Epidermal melanocyte (primary cell): Measurements from ENCODE around the gene TRPV5.

Source experiments
- DNase-seq: peaks from one replicate; pipeline ENCODE4 v3.0.0; 2011; ENCODE audit warnings: low spot score; ENCODE audit not compliant: insufficient read length

The TRPV5 gene

DNA sequence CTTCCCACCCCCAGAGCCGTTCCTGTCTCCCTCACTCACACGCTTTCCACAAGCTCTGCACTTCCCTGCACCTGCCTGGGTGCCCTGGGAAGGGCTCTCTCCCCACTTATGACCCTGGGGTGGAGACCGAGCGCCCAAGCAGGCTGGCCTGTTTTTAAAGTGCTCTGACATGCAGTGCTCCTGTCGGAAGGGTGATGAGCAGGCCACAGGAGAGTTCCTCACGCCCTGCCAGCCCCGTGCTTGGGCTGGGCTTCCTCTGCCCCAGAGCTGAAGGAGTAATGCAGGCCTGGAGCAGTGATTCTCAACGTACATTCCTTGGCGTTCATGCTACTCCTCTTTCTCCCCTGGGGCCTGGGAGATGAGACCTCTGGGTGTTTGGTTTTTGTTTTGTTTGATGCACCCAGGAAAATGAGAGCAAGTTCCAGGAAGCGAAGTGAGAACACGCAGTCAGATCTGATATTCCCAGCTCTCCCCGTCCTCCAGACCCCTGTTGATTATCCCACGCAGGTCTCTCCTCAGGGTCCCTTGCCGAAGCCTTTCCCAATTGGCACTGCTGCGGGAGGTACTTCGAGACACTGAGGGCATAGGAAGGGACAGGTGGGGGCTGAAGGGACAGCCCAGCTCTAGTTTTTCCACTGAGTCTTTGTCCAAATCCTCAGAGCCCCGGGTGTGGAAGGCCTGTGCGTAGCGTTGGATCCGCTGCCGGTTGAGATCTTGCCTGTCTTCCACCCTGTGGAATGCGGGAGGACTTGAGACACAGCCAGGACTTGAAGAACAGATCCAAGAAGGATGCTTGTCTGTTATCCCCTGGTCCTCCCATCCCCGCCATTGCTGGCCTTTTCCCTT is 62.1 kb downstream of the TRPV5 start:
- DNase-seq = no peak

DNA sequence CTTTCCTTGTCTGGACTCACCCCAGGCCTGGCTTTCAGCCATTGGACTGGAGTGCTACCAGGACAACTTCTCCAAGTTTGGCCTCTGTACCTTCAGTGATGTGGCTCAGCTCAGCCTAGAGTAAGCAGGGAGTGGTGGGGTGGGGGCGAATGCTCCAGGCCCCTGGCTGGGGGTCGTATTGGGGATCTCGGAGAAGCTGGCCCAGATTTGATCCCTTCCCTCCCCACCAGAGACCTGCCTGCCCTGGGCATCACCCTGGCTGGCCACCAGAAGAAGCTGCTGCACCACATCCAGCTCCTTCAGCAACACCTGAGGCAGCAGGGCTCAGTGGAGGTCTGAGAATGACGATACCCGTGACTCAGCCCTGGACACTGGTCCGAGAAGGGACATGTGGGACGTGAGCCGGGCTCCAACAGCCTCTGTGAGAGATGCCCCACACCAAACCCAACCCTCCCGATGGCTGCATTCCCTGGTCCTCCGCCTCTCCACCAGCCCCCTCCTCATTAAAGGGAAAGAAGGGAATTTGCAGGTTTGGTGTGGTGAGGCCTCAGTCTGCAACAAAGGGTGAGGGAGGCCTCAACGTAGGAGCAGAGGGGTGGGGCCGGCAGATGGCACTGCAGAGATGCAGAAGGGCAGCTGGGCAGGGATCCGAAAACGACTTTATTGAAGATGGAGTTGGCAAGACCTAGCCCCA is 62.8 kb downstream of the TRPV5 start:
- no peak for DNase-seq

DNA sequence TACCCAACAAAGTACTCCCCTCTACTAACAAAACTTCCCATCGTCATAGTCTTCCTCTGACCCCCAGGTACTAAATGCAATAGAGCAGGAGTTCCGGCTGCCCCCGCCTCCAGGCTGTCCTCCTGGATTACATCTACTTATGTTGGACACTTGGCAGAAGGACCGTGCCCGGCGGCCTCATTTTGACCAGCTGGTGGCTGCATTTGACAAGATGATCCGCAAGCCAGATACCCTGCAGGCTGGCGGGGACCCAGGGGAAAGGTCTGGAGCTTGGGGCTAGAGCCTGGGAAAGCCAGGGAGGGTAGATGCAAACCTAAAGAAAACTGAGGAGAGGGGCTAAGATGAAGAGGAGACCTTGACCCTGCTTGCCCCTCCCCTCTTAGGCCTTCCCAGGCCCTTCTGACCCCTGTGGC is 63.4 kb downstream of the TRPV5 start:
- DNase-seq = no peak

DNA sequence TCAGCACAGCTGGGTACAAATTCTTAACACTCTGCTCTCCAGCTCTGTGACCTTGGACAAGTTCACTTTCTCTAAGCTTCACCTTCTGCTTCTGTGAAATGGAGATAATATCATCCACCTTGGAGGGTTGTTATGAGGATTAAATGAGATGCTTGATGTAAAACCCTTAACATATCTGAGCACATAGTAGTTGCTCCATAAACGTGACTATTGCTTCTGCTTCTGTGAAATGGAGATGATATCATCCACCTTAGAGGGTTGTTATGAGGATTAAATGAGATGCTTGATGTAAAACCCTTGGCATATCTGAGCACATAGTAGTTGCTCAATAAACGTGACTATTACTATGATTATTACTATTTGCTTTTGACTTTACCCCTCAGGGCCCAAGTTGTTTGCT is 64.1 kb downstream of the TRPV5 start:
- DNase-seq = no peak

DNA sequence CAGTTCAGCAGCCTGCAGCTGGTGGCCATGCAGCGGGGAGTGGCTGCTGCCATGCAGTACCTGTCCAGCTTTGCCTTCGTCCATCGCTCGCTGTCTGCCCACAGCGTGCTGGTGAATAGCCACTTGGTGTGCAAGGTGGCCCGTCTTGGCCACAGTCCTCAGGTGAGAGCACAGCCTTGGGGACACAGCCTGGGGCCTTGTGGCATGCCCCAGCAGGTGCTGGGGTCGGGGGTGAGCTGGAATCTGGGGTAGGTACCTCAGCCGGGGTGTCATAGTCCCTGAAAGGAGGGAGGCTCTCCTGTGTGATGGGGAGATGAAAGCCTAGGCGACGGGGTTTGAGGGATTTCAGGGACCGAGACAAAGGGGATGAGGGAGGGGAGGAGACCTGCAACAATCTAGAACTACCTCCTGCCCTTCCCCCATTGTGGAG is 64.5 kb downstream of the TRPV5 start:
- DNase-seq = no peak

DNA sequence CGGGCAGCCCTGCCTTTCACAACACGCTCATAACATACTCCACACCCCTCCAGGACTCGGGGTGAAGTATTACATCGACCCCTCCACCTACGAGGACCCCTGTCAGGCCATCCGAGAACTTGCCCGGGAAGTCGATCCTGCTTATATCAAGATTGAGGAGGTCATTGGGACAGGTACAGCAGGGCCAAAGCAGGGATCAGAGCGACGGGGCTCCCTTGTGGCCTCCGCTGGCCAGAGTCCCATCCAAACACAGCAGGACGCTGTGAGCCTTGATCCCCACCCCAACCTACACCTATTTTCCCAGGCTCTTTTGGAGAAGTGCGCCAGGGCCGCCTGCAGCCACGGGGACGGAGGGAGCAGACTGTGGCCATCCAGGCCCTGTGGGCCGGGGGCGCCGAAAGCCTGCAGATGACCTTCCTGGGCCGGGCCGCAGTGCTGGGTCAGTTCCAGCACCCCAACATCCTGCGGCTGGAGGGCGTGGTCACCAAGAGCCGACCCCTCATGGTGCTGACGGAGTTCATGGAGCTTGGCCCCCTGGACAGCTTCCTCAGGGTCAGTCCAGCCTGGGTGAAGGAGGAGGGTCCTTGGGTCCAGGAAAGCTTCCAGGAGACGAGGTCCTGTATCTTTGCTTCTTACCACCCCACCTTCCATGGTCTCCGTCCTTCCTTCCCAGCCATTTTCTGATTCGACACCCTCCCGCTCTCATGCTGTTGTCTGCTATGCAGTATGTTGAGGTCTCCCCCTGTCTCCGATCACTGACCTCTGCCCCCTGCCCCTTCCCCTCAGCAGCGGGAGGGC is 65.2 kb downstream of the TRPV5 start:
- DNase-seq = no peak

DNA sequence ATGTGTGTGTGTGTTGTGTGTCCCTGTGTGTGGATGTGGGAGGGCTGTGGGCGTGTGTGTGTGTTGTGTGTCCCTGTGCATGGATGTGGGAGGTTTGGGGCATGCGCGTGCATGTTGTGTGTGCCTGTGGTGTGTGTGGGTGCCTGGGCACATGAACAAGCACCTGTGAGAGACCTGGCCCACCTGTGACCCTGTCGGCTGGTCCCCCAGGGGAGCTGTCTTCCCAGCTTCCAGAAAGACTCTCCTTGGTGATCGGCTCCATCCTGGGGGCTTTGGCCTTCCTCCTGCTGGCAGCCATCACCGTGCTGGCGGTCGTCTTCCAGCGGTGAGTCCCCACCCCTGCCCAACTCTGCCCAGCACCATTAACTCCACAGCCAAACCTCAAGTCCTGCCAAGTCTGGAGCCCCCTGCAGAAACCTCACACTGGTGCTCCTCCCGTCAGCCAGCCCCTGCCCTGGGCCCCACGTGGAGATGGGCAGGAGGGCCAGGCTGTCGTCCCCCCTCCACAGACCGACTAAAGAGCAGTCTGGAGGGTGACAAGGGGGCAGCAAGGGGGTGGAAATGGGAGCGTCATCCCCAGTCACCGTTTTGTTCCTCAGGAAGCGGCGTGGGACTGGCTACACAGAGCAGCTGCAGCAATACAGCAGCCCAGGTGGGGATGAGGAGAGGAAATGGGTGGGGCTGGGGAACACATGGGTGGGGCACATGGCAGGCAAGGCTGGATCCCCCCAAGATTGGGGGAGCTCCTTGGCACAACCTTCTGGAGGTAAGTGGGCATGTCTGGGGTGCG is 66.0 kb downstream of the TRPV5 start:
- no peak for DNase-seq

DNA sequence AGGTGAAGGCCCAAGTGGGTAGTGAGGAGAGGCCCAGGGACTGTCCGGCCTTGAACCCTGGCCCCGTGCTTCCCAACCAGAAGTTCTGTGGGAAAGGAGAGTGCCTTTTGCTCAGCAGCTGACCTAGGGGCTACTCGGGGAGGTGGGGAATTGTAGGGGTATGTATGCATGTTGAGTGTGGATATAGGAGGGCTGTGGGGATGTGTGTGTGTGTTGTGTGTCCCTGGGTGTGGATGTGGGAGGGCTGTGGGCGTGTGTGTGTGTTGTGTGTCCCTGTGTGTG is 66.5 kb downstream of the TRPV5 start:
- DNase-seq = no peak

DNA sequence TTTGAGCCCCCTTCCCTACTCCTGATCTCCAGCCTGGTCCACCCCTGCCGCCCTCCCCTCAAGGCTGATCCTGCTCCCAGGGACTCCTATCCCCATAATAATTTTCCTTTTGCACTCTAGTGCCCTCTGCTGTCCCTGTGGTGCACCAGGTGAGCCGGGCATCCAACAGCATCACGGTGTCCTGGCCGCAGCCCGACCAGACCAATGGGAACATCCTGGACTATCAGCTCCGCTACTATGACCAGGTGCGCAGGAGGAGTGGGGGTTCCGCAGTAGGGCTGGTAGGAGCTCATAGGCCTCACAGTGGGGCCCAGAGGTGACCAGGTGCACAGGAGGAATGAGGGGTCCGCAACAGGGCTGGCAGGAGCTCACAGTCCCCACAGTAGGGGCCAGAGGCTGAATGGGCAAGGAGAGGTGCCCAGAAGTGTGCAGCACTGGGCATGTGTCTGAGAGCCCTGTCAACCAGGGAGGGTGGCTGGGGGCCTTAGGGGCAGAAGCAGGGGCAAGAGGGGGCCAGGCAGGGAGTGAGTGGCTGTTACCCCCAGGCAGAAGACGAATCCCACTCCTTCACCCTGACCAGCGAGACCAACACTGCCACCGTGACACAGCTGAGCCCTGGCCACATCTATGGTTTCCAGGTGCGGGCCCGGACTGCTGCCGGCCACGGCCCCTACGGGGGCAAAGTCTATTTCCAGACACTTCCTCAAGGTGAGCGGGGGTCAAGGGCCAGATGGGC is 67.0 kb downstream of the TRPV5 start:
- DNase-seq = no peak

DNA sequence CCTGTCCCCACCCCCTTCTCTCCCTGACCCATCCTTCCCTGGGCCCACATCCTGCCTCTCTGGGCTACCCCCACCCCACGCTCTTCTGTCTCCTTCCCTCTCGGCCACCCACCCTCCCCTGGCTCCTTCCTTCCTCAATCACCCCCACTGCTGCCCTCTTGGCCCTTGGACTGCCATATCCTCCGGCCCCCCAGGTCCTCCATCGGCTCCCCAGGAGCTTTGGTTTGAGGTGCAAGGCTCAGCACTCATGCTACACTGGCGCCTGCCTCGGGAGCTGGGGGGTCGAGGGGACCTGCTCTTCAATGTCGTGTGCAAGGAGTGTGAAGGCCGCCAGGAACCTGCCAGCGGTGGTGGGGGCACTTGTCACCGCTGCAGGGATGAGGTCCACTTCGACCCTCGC is 67.8 kb downstream of the TRPV5 start:
- no peak for DNase-seq

DNA sequence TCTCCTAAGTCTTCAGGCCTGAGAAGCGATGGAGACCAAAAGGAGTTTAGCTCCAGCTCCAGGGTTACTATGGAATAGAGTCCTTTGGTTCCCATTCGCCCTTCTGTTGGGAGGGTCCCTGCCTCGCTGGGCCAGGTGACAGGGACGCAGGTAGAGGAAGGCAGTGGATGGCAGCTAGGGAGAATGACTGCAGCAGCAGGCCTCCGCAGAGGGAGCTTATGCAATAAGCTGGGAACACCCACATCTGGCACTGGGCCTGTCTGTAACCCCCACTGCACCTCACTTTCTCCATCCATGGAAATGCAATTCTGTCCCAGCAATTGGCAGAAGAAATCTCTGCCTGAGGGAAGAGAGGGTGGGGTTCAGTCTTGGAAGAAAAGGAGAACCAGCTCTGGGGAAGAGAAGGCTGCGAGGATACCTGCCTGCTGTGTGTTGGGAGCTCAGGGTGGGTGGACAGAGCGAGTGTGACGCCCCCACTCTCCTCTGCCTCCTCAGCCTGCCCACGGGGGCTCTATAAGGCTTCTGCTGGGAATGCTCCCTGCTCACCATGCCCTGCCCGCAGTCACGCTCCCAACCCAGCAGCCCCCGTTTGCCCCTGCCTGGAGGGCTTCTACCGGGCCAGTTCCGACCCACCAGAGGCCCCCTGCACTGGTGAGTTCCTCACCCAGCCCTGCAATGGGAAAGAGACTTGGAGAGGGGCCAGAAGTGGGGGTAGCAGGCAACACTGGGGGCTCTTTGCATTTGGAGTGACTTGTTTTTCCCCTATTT is 68.4 kb downstream of the TRPV5 start:
- DNase-seq = no peak

DNA sequence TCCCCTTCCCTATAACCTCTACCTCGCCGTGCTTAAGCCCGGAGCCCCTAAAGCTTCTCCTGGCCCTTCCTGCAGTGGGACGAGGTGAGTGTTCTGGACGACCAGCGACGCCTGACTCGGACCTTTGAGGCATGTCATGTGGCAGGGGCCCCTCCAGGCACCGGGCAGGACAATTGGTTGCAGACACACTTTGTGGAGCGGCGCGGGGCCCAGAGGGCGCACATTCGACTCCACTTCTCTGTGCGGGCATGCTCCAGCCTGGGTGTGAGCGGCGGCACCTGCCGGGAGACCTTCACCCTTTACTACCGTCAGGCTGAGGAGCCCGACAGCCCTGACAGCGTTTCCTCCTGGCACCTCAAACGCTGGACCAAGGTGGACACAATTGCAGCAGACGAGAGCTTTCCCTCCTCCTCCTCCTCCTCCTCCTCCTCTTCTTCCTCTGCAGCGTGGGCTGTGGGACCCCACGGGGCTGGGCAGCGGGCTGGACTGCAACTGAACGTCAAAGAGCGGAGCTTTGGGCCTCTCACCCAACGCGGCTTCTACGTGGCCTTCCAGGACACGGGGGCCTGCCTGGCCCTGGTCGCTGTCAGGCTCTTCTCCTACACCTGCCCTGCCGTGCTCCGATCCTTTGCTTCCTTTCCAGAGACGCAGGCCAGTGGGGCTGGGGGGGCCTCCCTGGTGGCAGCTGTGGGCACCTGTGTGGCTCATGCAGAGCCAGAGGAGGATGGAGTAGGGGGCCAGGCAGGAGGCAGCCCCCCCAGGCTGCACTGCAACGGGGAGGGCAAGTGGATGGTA is 69.5 kb downstream of the TRPV5 start:
- DNase-seq = no peak

DNA sequence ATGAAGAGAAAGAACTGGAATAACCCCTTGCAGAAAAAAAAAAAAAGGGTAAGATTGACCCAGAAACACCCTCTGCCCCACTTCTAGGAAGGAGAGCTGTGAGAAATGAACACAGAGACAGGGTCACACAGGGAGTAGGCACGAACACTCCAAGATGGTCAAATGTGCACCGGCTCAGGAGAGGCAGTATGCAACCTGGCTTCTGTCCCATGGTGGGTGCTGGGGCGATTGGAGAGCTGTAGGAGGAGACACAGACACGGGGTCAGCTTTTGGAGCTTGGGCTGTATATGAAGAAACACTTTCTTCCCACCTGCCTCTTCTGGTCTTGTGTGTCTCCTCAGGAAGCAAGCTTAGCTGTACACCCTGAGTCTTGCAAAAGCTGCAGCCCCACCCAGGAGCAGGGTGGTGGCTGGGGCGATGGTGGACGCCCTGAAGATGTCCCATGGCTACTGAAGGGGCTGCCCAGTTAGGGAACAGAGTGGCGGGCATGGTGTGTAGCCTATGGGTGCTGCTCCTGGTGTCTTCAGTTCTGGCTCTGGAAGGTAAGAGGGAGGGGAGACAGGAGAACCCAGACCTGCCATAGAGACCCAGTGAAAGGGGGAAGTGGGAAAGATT is 70.7 kb downstream of the TRPV5 start:
- DNase-seq = no peak

DNA sequence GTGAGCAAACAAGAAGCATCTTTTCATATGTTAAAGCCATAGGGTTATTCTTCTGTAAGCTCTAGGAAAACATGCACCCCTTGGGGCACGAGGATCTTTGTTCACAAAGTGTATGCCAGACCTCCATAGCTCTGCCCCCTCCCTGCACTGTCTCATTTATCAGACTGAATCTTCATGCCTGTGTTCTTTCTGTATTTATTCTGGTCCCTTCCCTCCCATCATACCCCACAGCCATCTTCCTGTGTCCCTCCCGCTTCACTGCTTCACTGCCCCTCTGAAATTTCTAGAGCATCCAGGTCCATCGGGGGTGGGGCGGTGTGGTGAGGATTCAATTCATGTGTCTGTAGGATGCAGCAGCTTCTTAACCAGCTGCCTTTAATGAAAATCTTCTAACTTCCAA is 71.2 kb downstream of the TRPV5 start:
- DNase-seq = no peak

DNA sequence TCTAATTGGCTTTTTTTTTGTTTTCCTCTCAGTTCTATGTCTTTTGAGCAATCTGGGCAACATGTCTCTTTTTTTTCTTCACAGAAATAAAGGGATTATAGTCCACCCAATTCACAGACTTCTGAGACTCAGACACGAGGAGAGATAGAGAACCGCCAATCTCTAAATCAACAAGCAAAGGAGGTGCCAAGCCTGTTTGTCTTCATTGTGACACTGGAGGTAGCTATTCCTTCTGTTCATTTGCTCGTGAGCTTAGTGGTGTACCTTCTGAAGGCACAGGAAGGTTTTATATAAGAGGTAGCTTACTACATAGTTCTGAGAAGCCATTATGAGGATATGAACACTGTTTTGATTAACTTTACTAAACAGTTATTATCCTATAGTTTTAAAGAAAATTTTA is 72.6 kb downstream of the TRPV5 start:
- no peak for DNase-seq

DNA sequence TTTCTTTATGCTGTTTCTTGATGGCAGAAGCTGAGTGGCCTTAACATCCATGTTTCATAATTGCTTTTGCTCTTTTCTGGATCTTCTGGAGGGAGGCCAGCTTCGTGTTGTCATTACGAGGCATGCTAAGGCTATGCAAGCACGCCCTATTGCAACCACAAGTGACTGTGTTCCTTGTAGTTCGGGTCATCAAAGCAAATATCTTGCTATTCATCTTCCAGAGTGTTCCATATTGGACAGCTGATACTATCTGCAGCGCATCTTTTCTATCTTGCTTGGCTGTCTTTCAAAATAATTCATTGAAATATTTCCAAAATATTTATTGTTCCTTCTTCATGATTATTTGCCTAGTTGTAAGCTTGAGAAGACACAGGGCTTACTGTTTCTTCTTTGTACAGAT is 73.7 kb downstream of the TRPV5 start:
- no peak for DNase-seq

DNA sequence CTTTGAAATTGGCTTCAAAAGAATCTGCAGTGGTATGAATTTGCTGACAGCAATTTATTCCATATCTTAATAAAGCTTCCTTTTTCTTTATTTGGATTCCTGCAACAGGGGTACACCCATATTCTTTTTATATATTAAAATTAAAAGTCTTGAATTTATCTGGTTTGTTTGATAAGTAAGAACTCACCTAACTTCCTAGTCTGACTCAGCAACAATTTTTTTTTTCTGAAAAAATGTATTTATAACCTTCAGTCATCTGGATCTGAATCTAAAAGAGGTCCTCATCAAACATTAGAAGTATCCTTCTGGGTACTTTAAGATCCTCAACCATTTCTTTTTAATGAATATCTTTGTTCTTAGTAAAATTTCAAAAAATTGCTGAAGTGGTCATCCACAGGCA is 74.1 kb downstream of the TRPV5 start:
- no peak for DNase-seq
